RCC 7860 (cell line): Measurements from ENCODE around the gene TACR2.
"Not testable (repeated sequence)": the region's sequence is repeated elsewhere in the genome, so short reads cannot be mapped to it uniquely, and the experiment has no call there.

Source experiments
- DNase-seq: peaks from one replicate; pipeline ENCODE4 v3.0.0-alpha.2; 2015; ENCODE audit warnings: low spot score
- FAIRE-seq: peaks from 2 replicates; lab custom pipeline; 2012; peaks lifted over from hg19 to GRCh38; lab: Jason Lieb, UNC

The TACR2 gene

GRCh38 chr10:69451209-69451783 lies 34.6 kb upstream of the TACR2 start, which contains the start of gene TSPAN15:
Gene TSPAN15, plus strand, starts transcription at chr10:69451465. Its CDS starts 130 bp downstream, at chr10:69451595.
- DNase-seq (no peak), FAIRE-seq (no peak)

GRCh38 chr10:69450395-69450794 lies 33.7 kb upstream of the TACR2 start:
- not testable (repeated sequence) for DNase-seq, FAIRE-seq

GRCh38 chr10:69449841-69450240 lies 33.1 kb upstream of the TACR2 start:
- FAIRE-seq (no peak), DNase-seq (peak; percentile 74)

- FAIRE-seq = peak; percentile 56
- DNase-seq = peak; percentile 76
These were observed 30.0 kb upstream of the TACR2 start for GRCh38 chr10:69446650-69447151.

GRCh38 chr10:69446229-69446628 lies 29.5 kb upstream of the TACR2 start:
- FAIRE-seq = no peak

GRCh38 chr10:69445041-69445440 lies 28.3 kb upstream of the TACR2 start:
- FAIRE-seq (no peak), DNase-seq (peak; percentile 55)

More at GRCh38 chr10:69446229-69446628, 29.5 kb upstream of the TACR2 start:
- DNase-seq = peak; percentile 37

GRCh38 chr10:69443354-69443753 lies 26.6 kb upstream of the TACR2 start:
- FAIRE-seq (no peak), DNase-seq (no peak)

GRCh38 chr10:69439813-69440506 lies 23.2 kb upstream of the TACR2 start:
- DNase-seq = peak; percentile 28
- FAIRE-seq = no peak

GRCh38 chr10:69439350-69439739 lies 22.6 kb upstream of the TACR2 start:
- peak; percentile 32 for DNase-seq
- FAIRE-seq = no peak

GRCh38 chr10:69438536-69439349 lies 22.0 kb upstream of the TACR2 start:
- peak; percentile 49 for FAIRE-seq
- peak; percentile 54 for DNase-seq

GRCh38 chr10:69437321-69438259 lies 20.9 kb upstream of the TACR2 start:
- DNase-seq = no peak
- FAIRE-seq = no peak

- DNase-seq (no peak), FAIRE-seq (no peak)
These were observed 19.3 kb upstream of the TACR2 start for GRCh38 chr10:69435966-69436520.

GRCh38 chr10:69434926-69435325 lies 18.2 kb upstream of the TACR2 start:
- no peak for FAIRE-seq
- no peak for DNase-seq

GRCh38 chr10:69434169-69434568 lies 17.5 kb upstream of the TACR2 start:
- no peak for DNase-seq
- FAIRE-seq = no peak

- no peak for DNase-seq
- FAIRE-seq = no peak
These were observed 11.4 kb upstream of the TACR2 start for GRCh38 chr10:69428165-69428564.

- no peak for FAIRE-seq
- no peak for DNase-seq
These were observed 9.6 kb upstream of the TACR2 start for GRCh38 chr10:69426376-69426727.

GRCh38 chr10:69425511-69426298 lies 9.0 kb upstream of the TACR2 start:
- FAIRE-seq (no peak), DNase-seq (no peak)

GRCh38 chr10:69425041-69425440 lies 8.3 kb upstream of the TACR2 start:
- FAIRE-seq = no peak

GRCh38 chr10:69422676-69423075 lies 6.0 kb upstream of the TACR2 start:
- DNase-seq (no peak), FAIRE-seq (no peak)

More at GRCh38 chr10:69425041-69425440, 8.3 kb upstream of the TACR2 start:
- DNase-seq = no peak
